HEK293T (cell line): ENCODE measurements around the gene SEC23A.

ENCODE experiments used
- ARNT ChIP-seq: fragments of 450-650 bp; IDR thresholded peaks from 2 replicates; pipeline ENCODE4 v1.6.1; 2017; ENCODE audit warnings: mild to moderate bottlenecking
- BHLHE40 ChIP-seq: fragments of 450-650 bp; IDR thresholded peaks from 2 replicates; pipeline ENCODE4 v1.6.1; 2016; ENCODE audit warnings: mild to moderate bottlenecking, moderate library complexity, borderline replicate concordance
- CTBP1 ChIP-seq: fragments of 450-650 bp; IDR thresholded peaks from 2 replicates; pipeline ENCODE4 v1.6.1; 2016; ENCODE audit warnings: borderline replicate concordance
- FOXA1 ChIP-seq: fragments of 450-650 bp; IDR thresholded peaks from 2 replicates; pipeline ENCODE4 v1.6.1; 2016; ENCODE audit warnings: mild to moderate bottlenecking
- FOXK2 ChIP-seq: fragments of 450-650 bp; IDR thresholded peaks from 2 replicates; pipeline ENCODE4 v1.6.1; 2016; ENCODE audit warnings: mild to moderate bottlenecking
- FOXM1 ChIP-seq: fragments of 450-650 bp; IDR thresholded peaks from 2 replicates; pipeline ENCODE4 v1.6.1; 2017; ENCODE audit warnings: mild to moderate bottlenecking, borderline replicate concordance
- LEF1 ChIP-seq: fragments of 450-650 bp; IDR thresholded peaks from 2 replicates; pipeline ENCODE4 v1.6.1; 2017; ENCODE audit warnings: mild to moderate bottlenecking, borderline replicate concordance
- PKNOX1 ChIP-seq: fragments of 450-650 bp; IDR thresholded peaks from 2 replicates; pipeline ENCODE4 v1.6.1; 2016
- SP1 ChIP-seq: fragments of 450-650 bp; IDR thresholded peaks from 2 replicates; pipeline ENCODE4 v1.6.1; 2017
- SUZ12 ChIP-seq: fragments of 450-650 bp; IDR thresholded peaks from 2 replicates; pipeline ENCODE4 v1.6.1; 2016; ENCODE audit warnings: mild to moderate bottlenecking
- TARDBP ChIP-seq: fragments of 450-650 bp; IDR thresholded peaks from 2 replicates; pipeline ENCODE4 v1.6.1; 2016
- ZNF384 ChIP-seq: fragments of 450-650 bp; IDR thresholded peaks from 2 replicates; pipeline ENCODE4 v1.6.1; 2016

- TF ChIP-seq ARNT (no peak), LEF1 (no peak), PKNOX1 (no peak), TARDBP (no peak), SP1 (no peak), FOXM1 (no peak), SUZ12 (no peak), CTBP1 (no peak), BHLHE40 (no peak), ZNF384 (no peak), FOXA1 (no peak), FOXK2 (no peak)
These were observed at the start of gene SEC23A for GRCh38 chr14:39102969-39103957.
